HG03342 (cell line): Measurements from ENCODE around the gene PXDN.
"Not testable (repeated sequence)": the region's sequence is repeated elsewhere in the genome, so short reads cannot be mapped to it uniquely, and the experiment has no call there.

Experiments
- ATAC-seq: cut with Tn5 transposase; IDR thresholded peaks from one replicate; pipeline ENCODE4 v1.9.1; 2021; ENCODE audit warnings: mild to moderate bottlenecking, moderate library complexity; ENCODE audit not compliant: unreplicated experiment

Gene PXDN

GRCh38 chr2:1743396-1744150, 742 bp downstream of the PXDN start:
- no peak for ATAC-seq

- ATAC-seq, result no peak
Measured at GRCh38 chr2:1742681-1743395, 1.5 kb downstream of the PXDN start.

- ATAC-seq, result no peak
Measured at GRCh38 chr2:1742301-1742680, 2.0 kb downstream of the PXDN start.

GRCh38 chr2:1741851-1742250, 2.5 kb downstream of the PXDN start:
- ATAC-seq, result no peak

GRCh38 chr2:1740716-1741589, 3.4 kb downstream of the PXDN start:
- no peak for ATAC-seq

GRCh38 chr2:1739961-1740715, 4.2 kb downstream of the PXDN start:
- ATAC-seq, result no peak

GRCh38 chr2:1739322-1739957, 4.9 kb downstream of the PXDN start:
- no peak for ATAC-seq

GRCh38 chr2:1738646-1739302, 5.5 kb downstream of the PXDN start:
- ATAC-seq, result no peak

- no peak for ATAC-seq
Measured at GRCh38 chr2:1738163-1738562, 6.2 kb downstream of the PXDN start.

- ATAC-seq, result no peak
Measured at GRCh38 chr2:1736997-1737480, 7.3 kb downstream of the PXDN start.

- no peak for ATAC-seq
Measured at GRCh38 chr2:1736045-1736444, 8.3 kb downstream of the PXDN start.

- ATAC-seq, result not testable (repeated sequence)
Measured at GRCh38 chr2:1733298-1733697, 11.0 kb downstream of the PXDN start.

- ATAC-seq, result no peak
Measured at GRCh38 chr2:1731963-1732768, 12.1 kb downstream of the PXDN start.

GRCh38 chr2:1731447-1731962, 12.8 kb downstream of the PXDN start:
- ATAC-seq, result no peak

GRCh38 chr2:1730015-1730927, 14.0 kb downstream of the PXDN start:
- no peak for ATAC-seq

GRCh38 chr2:1729242-1729641, 15.1 kb downstream of the PXDN start:
- ATAC-seq, result no peak

- no peak for ATAC-seq
Measured at GRCh38 chr2:1728821-1729220, 15.5 kb downstream of the PXDN start.
